Measurements from ENCODE around the gene ENC1. TPM values are rescaled to one million over a fixed set of nuclear protein-coding genes. Genes with fewer than 3 reads are reported as not detected.

ENC1 gene, protein sequence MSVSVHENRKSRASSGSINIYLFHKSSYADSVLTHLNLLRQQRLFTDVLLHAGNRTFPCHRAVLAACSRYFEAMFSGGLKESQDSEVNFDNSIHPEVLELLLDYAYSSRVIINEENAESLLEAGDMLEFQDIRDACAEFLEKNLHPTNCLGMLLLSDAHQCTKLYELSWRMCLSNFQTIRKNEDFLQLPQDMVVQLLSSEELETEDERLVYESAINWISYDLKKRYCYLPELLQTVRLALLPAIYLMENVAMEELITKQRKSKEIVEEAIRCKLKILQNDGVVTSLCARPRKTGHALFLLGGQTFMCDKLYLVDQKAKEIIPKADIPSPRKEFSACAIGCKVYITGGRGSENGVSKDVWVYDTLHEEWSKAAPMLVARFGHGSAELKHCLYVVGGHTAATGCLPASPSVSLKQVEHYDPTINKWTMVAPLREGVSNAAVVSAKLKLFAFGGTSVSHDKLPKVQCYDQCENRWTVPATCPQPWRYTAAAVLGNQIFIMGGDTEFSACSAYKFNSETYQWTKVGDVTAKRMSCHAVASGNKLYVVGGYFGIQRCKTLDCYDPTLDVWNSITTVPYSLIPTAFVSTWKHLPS
- total RNA-seq, result 16.1 and 25.6 TPM in 2 replicates

DNA sequence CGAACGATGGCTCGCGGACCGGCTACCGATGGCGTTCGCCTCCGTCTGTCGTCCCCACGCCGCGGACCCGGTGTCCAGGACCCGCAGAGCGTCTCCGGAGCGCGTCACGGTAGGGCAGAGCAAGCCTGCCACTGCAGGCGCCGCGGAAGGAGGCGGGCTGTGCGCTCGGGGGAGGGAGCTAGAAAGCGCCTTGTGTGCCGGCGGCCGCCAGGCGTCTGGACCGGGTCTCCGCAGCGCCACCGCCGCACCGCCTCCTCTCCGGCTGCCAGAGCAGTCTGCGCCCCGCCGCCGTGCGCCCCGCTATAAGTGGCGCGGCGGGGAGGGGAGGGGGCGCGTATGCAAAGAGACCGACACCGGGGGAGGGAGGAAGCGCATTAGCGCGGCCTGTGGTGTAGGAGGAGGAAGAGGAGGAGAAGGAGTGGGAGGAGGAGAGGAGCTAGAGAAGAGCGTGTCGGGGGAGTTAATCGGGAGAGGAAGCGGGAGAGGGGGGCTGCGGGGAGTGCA, at the start of gene ENC1:
Gene ENC1 (minus strand): TSS at position 279 of the 504 bp plus-strand sequence. CDS start 4,243 bp downstream, outside the sequence.

DNA sequence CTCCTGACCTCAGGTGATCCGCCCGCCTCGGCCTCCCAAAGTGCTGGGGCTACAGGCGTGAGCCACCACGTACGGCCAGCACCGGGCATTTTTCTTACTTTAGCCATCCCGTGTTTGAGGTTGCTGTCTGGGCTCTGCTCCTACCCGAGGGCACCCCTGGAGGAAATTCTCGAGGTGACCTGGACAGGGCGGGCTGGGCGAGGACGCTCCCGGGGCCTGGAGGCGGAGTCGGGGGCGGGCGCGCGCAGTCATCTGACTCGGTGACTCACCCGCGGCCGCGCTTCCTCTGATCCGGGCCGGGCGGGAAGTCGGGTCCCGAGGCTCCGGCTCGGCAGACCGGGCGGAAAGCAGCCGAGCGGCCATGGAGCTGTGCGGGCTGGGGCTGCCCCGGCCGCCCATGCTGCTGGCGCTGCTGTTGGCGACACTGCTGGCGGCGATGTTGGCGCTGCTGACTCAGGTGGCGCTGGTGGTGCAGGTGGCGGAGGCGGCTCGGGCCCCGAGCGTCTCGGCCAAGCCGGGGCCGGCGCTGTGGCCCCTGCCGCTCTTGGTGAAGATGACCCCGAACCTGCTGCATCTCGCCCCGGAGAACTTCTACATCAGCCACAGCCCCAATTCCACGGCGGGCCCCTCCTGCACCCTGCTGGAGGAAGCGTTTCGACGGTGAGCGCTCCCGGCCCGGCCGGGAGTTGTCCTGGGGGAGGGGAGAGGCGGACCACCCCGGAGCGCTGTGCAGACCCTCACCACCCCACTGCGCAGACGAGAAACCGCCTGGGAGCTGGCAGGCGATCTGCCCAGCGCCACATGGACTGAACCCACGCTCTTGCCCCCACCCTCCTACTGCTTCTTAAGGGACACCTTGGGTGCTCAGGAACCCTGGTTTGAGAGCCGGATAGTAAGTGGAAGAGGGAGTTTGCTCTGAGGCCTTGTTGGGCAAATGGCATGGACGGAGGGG, 44.6 kb upstream of the ENC1 start, which contains the start of gene HEXB:
Gene HEXB (plus strand): TSS at position 334 of the 952 bp plus-strand sequence. CDS start 28 bp downstream, at position 362.

Other genes with a start within 250 kb of the ENC1 start
- 335 and 471 TPM in 2 replicates for gene HEXB, start 44.5 kb upstream of the ENC1 start, total RNA-seq
- 34.9 and 40.4 TPM in 2 replicates for gene GFM2, start 126.4 kb upstream of the ENC1 start, total RNA-seq
- 95.8 and 125 TPM in 2 replicates for gene NSA2, start 126.5 kb upstream of the ENC1 start, total RNA-seq
- 0.17 and 0.29 TPM in 2 replicates for gene FAM169A, start 225.7 kb upstream of the ENC1 start, total RNA-seq